ENCODE data around the gene SHF.

DNA sequence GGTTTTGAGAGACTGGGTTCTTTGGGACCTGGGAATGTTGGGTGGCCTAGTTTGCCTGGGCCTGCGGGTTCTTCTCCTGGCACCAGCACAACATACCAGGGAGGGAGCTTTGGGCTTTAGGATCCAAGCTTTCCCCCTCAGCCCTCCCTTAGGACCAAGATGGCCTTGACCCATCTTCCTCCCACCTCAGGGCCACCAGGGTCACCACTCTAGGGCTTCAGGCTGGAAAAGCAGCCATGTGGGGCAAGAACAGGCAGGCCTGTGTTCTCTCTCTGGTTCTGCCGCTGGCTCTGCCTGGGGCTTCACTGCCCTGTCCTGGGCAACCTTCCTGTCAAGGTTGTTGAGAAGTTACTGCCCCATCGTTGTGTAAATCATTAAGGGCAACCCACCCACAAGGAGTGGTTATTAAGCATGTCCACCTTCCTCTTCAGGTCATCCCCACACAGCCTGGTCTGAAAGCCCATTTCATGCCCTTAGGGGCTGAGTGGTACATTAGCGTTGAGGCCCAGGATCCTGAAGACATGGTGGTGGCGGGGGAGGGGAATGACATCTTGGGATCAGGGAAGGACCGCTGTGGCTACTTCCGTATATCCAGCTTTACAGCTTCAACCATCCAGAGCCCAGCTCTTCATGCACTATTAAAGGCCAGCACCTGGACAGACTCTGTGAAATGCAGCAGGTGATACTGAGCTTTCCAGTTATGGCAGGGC is 57.3 kb downstream of the SHF start:
- TF ChIP-seq, protein P1, sequence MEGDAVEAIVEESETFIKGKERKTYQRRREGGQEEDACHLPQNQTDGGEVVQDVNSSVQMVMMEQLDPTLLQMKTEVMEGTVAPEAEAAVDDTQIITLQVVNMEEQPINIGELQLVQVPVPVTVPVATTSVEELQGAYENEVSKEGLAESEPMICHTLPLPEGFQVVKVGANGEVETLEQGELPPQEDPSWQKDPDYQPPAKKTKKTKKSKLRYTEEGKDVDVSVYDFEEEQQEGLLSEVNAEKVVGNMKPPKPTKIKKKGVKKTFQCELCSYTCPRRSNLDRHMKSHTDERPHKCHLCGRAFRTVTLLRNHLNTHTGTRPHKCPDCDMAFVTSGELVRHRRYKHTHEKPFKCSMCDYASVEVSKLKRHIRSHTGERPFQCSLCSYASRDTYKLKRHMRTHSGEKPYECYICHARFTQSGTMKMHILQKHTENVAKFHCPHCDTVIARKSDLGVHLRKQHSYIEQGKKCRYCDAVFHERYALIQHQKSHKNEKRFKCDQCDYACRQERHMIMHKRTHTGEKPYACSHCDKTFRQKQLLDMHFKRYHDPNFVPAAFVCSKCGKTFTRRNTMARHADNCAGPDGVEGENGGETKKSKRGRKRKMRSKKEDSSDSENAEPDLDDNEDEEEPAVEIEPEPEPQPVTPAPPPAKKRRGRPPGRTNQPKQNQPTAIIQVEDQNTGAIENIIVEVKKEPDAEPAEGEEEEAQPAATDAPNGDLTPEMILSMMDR (conservative IDR thresholded peaks at IDR 0.05; ENCODE audit: low read length) = no peak
- TF ChIP-seq EZH2phosphoT487 (IDR thresholded peaks at IDR 0.05; ENCODE audit: borderline replicate concordance) = no peak

All from Loucy (cell line).